Esophagus squamous epithelium (tissue), 5 donors: ENCODE data around the gene CCPG1. TPM values are rescaled to one million over a fixed set of nuclear protein-coding genes. Genes with fewer than 3 reads are reported as not detected.
"Not testable (repeated sequence)": the region's sequence is repeated elsewhere in the genome, so short reads cannot be mapped to it uniquely, and the experiment has no call there.

Source experiments
- DNase-seq: peaks from one replicate; lab custom pipeline; 2025; lab: John Stamatoyannopoulos, UW
- H3K27ac ChIP-seq, 4 donors: fragments of 200-600 bp; sonication (generic); one replicate each; pipeline ENCODE4 v1.5.1; 2016 to 2019; ENCODE audit warnings: mild to moderate bottlenecking in 1 of 4
- H3K27me3 ChIP-seq, 4 donors: fragments of 200-600 bp; sonication (generic); 1 replicate in 3 of 4; 2 replicates in 1 of 4; pipeline versions ENCODE4 v1.5.1 to v1.6.0; 2017 to 2021; ENCODE audit warnings: antibody characterized with exemption in 1 of 4
- H3K36me3 ChIP-seq, 3 donors: fragments of 200-600 bp; sonication (generic); one replicate each; pipeline ENCODE4 v1.5.1; 2016 to 2019
- H3K4me1 ChIP-seq, 3 donors: fragments of 200-600 bp; sonication (generic); one replicate each; pipeline ENCODE4 v1.5.1; 2017 to 2019
- H3K4me3 ChIP-seq, 4 donors: fragments of 200-600 bp; sonication (generic); 1 replicate in 3 of 4; 2 replicates in 1 of 4; pipeline ENCODE4 v1.5.1; 2016 to 2019; ENCODE audit warnings: mild to moderate bottlenecking in 2 of 4, moderate library complexity in 1 of 4
- H3K9me3 ChIP-seq, 3 donors: fragments of 200-600 bp; sonication (generic); one replicate each; pipeline ENCODE4 v1.5.1; 2016 to 2019
- POLR2A ChIP-seq, 4 donors: fragments of 450-650 bp; IDR thresholded peaks; one replicate each; pipeline ENCODE4 v1.6.1; 2017; ENCODE audit warnings: antibody characterized with exemption in 4 of 4, mild to moderate bottlenecking in 4 of 4, moderate library complexity in 3 of 4
- WGBS, 2 donors: methylation state at CpG; one replicate each; pipeline ENCODE4 v1.1.5; 2018; 5-methylcytosine and 5-hydroxymethylcytosine counted together
- intact Hi-C: fragments of 100-400 bp; cut with DNase I; formaldehyde crosslinking; loops from one replicate; pipeline ENCODE4 v1.15.0; 2022
- total RNA-seq, 4 donors: library from RNA; depleted of rRNA; stranded (reverse); fragments of >200 nt; gene quantifications; one replicate each; pipeline ENCODE4 v1.1.0, GENCODE V29; 2016
- TF ChIP-seq, protein P1 (sequence below), 6 experiments: fragments of 450-650 bp in 4 of 6; fragments of 200-600 bp in 2 of 6; sonication (generic) in 2 of 6; IDR thresholded peaks; one replicate each; pipeline ENCODE4 v1.5.1; 2016 to 2019; ENCODE audit warnings: antibody characterized with exemption in 6 of 6, mild to moderate bottlenecking in 4 of 6, moderate library complexity in 4 of 6
- donor health status: DM: yes; HTN: yes; CAD: no.

Gene CCPG1
- 10 to 100 TPM in 2 of 4 donors, 1 to 10 TPM in 2; 6.9 to 24.2 (median 15.4) TPM for total RNA-seq

- Histone ChIP-seq H3K27me3 (no peaks in the 10 kb centered on the region), H3K9me3 (no peaks in the 10 kb centered on the region), H3K36me3 (no peaks in the 10 kb centered on the region), H3K4me3 (peak within 1 kb of the TSS; percentile 79 to 94 (median 91)), H3K4me1 (peaks cover 0 to 53% (median 23%) of the 10 kb centered on the region in 3 donors), H3K27ac (peak within 1 kb of the TSS; percentile 89 to 97 (median 96))
- peak; percentile 62 for DNase-seq
- TF ChIP-seq, protein P1, sequence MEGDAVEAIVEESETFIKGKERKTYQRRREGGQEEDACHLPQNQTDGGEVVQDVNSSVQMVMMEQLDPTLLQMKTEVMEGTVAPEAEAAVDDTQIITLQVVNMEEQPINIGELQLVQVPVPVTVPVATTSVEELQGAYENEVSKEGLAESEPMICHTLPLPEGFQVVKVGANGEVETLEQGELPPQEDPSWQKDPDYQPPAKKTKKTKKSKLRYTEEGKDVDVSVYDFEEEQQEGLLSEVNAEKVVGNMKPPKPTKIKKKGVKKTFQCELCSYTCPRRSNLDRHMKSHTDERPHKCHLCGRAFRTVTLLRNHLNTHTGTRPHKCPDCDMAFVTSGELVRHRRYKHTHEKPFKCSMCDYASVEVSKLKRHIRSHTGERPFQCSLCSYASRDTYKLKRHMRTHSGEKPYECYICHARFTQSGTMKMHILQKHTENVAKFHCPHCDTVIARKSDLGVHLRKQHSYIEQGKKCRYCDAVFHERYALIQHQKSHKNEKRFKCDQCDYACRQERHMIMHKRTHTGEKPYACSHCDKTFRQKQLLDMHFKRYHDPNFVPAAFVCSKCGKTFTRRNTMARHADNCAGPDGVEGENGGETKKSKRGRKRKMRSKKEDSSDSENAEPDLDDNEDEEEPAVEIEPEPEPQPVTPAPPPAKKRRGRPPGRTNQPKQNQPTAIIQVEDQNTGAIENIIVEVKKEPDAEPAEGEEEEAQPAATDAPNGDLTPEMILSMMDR (IDR thresholded peaks at IDR 0.05): peak; percentile 72 to 97 (median 89)
- TF ChIP-seq POLR2A (IDR thresholded peaks at IDR 0.05): peak in 3 of 4 donors; percentile 7 to 89 (median 76)
- intact Hi-C loops: no loop called here
- 1% methylated on average over 18 to 21 of the region's 70 CpGs for WGBS, 2 donors
Observed at GRCh38 chr15:55408012-55408928, at the start of gene CCPG1, which contains the start of gene PIERCE2. Gene CCPG1 (minus strand): TSS chr15:55408359. CDS start chr15:55389424, 18,935 bp downstream. Gene PIERCE2 (plus strand): TSS chr15:55408495. CDS start chr15:55408769, 274 bp downstream.

- no peaks in the 10 kb centered on the region for H3K36me3 ChIP-seq
- WGBS, 2 donors: 83 to 89% methylated on average over 2 to 4 of the region's 5 CpGs
Observed at GRCh38 chr15:55457401-55458022, 49.4 kb upstream of the CCPG1 start.

DNA sequence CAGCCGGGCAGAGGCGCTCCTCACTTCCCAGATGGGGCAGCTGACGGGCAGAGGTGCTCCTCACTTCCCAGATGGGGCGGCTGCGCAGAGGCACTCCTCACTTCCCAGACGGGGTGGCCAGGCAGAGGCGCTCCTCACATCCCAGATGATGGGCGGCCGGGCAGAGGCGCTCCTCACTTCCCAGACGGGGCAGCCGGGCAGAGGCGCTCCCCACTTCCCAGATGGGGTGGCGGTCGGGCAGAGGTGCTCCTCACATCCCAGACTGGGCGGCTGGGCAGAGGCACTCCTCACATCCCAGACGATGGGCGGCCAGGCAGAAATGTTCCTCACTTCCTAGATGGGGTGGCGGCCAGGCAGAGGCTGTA lies 38.9 kb upstream of the CCPG1 start:
- H3K27ac ChIP-seq, H3K4me1 ChIP-seq, H3K36me3 ChIP-seq, H3K27me3 ChIP-seq, DNase-seq, H3K4me3 ChIP-seq, intact Hi-C loops: not testable (repeated sequence)
- no CpG with 5 or more reads among the region's 19 CpGs for WGBS, 2 donors
- H3K9me3 ChIP-seq: peaks cover 0 to 15% (median 5%) of the 10 kb centered on the region in 3 donors

More at GRCh38 chr15:55457401-55458022, 49.4 kb upstream of the CCPG1 start:
- intact Hi-C loops: no loop called here
- Histone ChIP-seq H3K4me3 (no peak overlapping the region), H3K4me1 (no peaks in the 10 kb centered on the region), H3K9me3 (no peaks in the 10 kb centered on the region), H3K27me3 (no peaks in the 10 kb centered on the region), H3K27ac (no peak overlapping the region)
- no peak for DNase-seq
- TF ChIP-seq POLR2A (IDR thresholded peaks at IDR 0.05): no peak
- TF ChIP-seq, protein P1 (IDR thresholded peaks at IDR 0.05): no peak

GRCh38 chr15:55446379-55447029 lies 38.3 kb upstream of the CCPG1 start:
- WGBS, 2 donors: no CpG with 5 or more reads among the region's 41 CpGs
- intact Hi-C loops, H3K27ac ChIP-seq, H3K36me3 ChIP-seq, DNase-seq, H3K4me3 ChIP-seq, H3K27me3 ChIP-seq, H3K4me1 ChIP-seq: not testable (repeated sequence)
- H3K9me3 ChIP-seq: peaks cover 0 to 15% (median 5%) of the 10 kb centered on the region in 3 donors

- no CpG with 5 or more reads among the region's 27 CpGs for WGBS, 2 donors
- H3K4me1 ChIP-seq, H3K4me3 ChIP-seq, intact Hi-C loops, H3K36me3 ChIP-seq, H3K27ac ChIP-seq, DNase-seq, H3K27me3 ChIP-seq: not testable (repeated sequence)
- peaks cover 0 to 15% (median 5%) of the 10 kb centered on the region in 3 donors for H3K9me3 ChIP-seq
Observed at GRCh38 chr15:55445936-55446335, 37.8 kb upstream of the CCPG1 start.

- peaks cover 0 to 15% (median 5%) of the 10 kb centered on the region in 3 donors for H3K9me3 ChIP-seq
- DNase-seq, H3K4me3 ChIP-seq, H3K4me1 ChIP-seq, H3K27ac ChIP-seq, intact Hi-C loops, H3K27me3 ChIP-seq, H3K36me3 ChIP-seq: not testable (repeated sequence)
- WGBS, 2 donors: 81 to 97% methylated on average over 6 of the region's 15 CpGs
Observed at GRCh38 chr15:55443141-55443540, 35.0 kb upstream of the CCPG1 start.
